ENCODE data around the gene DSC3.

DNA sequence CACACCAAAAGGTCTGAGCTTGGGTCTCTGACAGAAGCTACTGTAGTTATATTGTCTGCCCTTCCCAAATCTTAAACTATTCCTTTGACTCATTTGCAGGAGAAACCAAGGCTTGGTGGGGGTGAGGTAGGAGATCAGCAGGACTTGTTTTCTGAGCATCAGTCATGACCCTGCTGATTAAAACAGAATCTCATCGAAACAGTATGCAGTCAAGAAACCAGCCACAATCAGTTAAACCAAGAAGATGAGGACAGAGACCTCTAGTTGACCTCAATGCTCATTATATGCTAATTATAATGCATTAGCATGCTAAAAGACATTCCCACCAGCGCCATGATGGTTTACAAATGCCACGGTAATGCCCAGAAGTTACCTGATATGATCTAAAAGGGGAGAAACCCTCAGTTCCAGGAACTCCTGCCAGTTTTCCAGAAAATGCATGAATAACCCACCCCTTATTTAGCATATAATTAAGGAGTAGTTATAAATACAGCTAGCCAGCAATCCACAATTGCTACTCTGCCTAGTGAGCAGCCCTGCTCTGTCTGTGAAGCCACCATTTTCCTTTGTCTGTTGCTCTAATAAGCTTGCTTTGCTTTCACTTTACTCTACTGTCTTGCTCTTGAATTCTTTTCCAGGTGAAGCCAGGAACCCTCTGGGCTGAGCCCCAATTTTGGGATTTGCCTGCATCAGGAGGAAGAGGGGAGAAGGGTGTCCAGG lies 26.7 kb downstream of the DSC3 start:
- TF ChIP-seq CTCF (IDR thresholded peaks at IDR 0.05) (no peak), POLR2AphosphoS5 (IDR thresholded peaks at IDR 0.05) (no peak), POLR2A (IDR thresholded peaks at IDR 0.05) (no peak), EP300 (IDR thresholded peaks at IDR 0.05) (no peak)

Measured in suprapubic skin (tissue), 4 donors.